HEK293T (cell line): ENCODE data around the gene WSB1.

Experiments
- ARNT ChIP-seq: fragments of 450-650 bp; IDR thresholded peaks from 2 replicates; pipeline ENCODE4 v1.6.1; 2017; ENCODE audit warnings: mild to moderate bottlenecking
- BHLHE40 ChIP-seq: fragments of 450-650 bp; IDR thresholded peaks from 2 replicates; pipeline ENCODE4 v1.6.1; 2016; ENCODE audit warnings: mild to moderate bottlenecking, moderate library complexity, borderline replicate concordance
- CTBP1 ChIP-seq: fragments of 450-650 bp; IDR thresholded peaks from 2 replicates; pipeline ENCODE4 v1.6.1; 2016; ENCODE audit warnings: borderline replicate concordance
- ELF4 ChIP-seq: fragments of 450-650 bp; IDR thresholded peaks from 2 replicates; pipeline ENCODE4 v1.6.1; 2017; ENCODE audit warnings: antibody characterized with exemption
- FOXK2 ChIP-seq: fragments of 450-650 bp; IDR thresholded peaks from 2 replicates; pipeline ENCODE4 v1.6.1; 2016; ENCODE audit warnings: mild to moderate bottlenecking
- FOXM1 ChIP-seq: fragments of 450-650 bp; IDR thresholded peaks from 2 replicates; pipeline ENCODE4 v1.6.1; 2017; ENCODE audit warnings: mild to moderate bottlenecking, borderline replicate concordance
- HDGF ChIP-seq: fragments of 450-650 bp; IDR thresholded peaks from 2 replicates; pipeline ENCODE4 v1.6.1; 2017; ENCODE audit warnings: antibody characterized with exemption, borderline replicate concordance
- L3MBTL2 ChIP-seq: fragments of 450-650 bp; conservative IDR thresholded peaks from 2 replicates; pipeline ENCODE4 v1.6.1; 2016; ENCODE audit warnings: mild to moderate bottlenecking
- NFRKB ChIP-seq: fragments of 450-650 bp; IDR thresholded peaks from 2 replicates; pipeline ENCODE4 v1.6.1; 2016; ENCODE audit warnings: mild to moderate bottlenecking, moderate library complexity
- SP1 ChIP-seq: fragments of 450-650 bp; IDR thresholded peaks from 2 replicates; pipeline ENCODE4 v1.6.1; 2017
- SUZ12 ChIP-seq: fragments of 450-650 bp; IDR thresholded peaks from 2 replicates; pipeline ENCODE4 v1.6.1; 2016; ENCODE audit warnings: mild to moderate bottlenecking
- TARDBP ChIP-seq: fragments of 450-650 bp; IDR thresholded peaks from 2 replicates; pipeline ENCODE4 v1.6.1; 2016
- TF ChIP-seq, protein P1 (sequence below): fragments of 450-650 bp; IDR thresholded peaks from 2 replicates; pipeline ENCODE4 v1.6.1; 2016

- TF ChIP-seq SP1 (no peak), BHLHE40 (no peak), ARNT (no peak), L3MBTL2 (no peak), NFRKB (no peak), TARDBP (no peak), CTBP1 (no peak), HDGF (no peak), FOXM1 (no peak), ELF4 (no peak), SUZ12 (no peak), FOXK2 (no peak)
- TF ChIP-seq, protein P1, sequence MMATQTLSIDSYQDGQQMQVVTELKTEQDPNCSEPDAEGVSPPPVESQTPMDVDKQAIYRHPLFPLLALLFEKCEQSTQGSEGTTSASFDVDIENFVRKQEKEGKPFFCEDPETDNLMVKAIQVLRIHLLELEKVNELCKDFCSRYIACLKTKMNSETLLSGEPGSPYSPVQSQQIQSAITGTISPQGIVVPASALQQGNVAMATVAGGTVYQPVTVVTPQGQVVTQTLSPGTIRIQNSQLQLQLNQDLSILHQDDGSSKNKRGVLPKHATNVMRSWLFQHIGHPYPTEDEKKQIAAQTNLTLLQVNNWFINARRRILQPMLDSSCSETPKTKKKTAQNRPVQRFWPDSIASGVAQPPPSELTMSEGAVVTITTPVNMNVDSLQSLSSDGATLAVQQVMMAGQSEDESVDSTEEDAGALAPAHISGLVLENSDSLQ = no peak
Observed at GRCh38 chr17:27265333-27265732, 28.6 kb upstream of the WSB1 start.
